ENCODE results near the gene BACE2.

Gene BACE2

GRCh38 chr21:41327753-41328152 is 159.8 kb downstream of the BACE2 start:
- H3K4me3 ChIP-seq (ENCODE audit: low read length): no peak overlapping the region
- no peak for DNase-seq (ENCODE audit: low read depth, low spot score)

GRCh38 chr21:41328660-41329607 is 161.0 kb downstream of the BACE2 start:
- no peak for DNase-seq (ENCODE audit: low read depth, low spot score)
- H3K4me3 ChIP-seq (ENCODE audit: low read length): no peak overlapping the region
